Osteoblast (primary cell): ENCODE results near the gene ENOX1. TPM values are rescaled to one million over a fixed set of nuclear protein-coding genes. Genes with fewer than 3 reads are reported as not detected.

Experiments
- DNase-seq: peaks from one replicate; pipeline ENCODE4 v3.0.0; 2011; ENCODE audit warnings: low spot score, mixed read lengths; ENCODE audit not compliant: insufficient read length; ENCODE audit errors: missing footprints
- H2AFZ ChIP-seq: 2 replicates; pipeline ENCODE4 v1.6.0; 2011; ENCODE audit warnings: mild to moderate bottlenecking, low read length
- H3K27ac ChIP-seq: 2 replicates; pipeline ENCODE4 v1.5.1; 2011; ENCODE audit warnings: mild to moderate bottlenecking, low read depth, low read length, moderate library complexity
- H3K27me3 ChIP-seq: 2 replicates; pipeline ENCODE4 v1.6.0; 2012; ENCODE audit warnings: mild to moderate bottlenecking, control low read depth, inconsistent platforms, low read length, moderate library complexity; ENCODE audit not compliant: insufficient read depth
- H3K36me3 ChIP-seq: 2 replicates; pipeline ENCODE4 v1.5.1; 2011; ENCODE audit warnings: mild to moderate bottlenecking, low read length, control low read depth, moderate library complexity; ENCODE audit not compliant: insufficient read depth
- H3K4me1 ChIP-seq: 2 replicates; pipeline ENCODE4 v1.5.1; 2011; ENCODE audit warnings: mild to moderate bottlenecking, low read length, control low read depth, moderate library complexity; ENCODE audit not compliant: insufficient read depth
- H3K4me2 ChIP-seq: 2 replicates; pipeline ENCODE4 v1.6.0; 2011; ENCODE audit warnings: mild to moderate bottlenecking, low read length; ENCODE audit not compliant: insufficient read depth
- H3K4me3 ChIP-seq: fragments of 200-600 bp; sonication (generic); 3 replicates; pipeline ENCODE4 v1.5.1; 2012; ENCODE audit warnings: mild to moderate bottlenecking, low read length, inconsistent platforms; ENCODE audit not compliant: insufficient read depth
- H3K79me2 ChIP-seq: 2 replicates; pipeline ENCODE4 v1.6.0; 2012; ENCODE audit warnings: mild to moderate bottlenecking, low read length, control low read depth, inconsistent platforms; ENCODE audit not compliant: insufficient read depth
- H3K9me3 ChIP-seq: 2 replicates; pipeline ENCODE4 v1.5.1; 2011; ENCODE audit warnings: low read depth, low read length, control low read depth
- H4K20me1 ChIP-seq: 2 replicates; pipeline ENCODE4 v1.6.0; 2012; ENCODE audit warnings: mild to moderate bottlenecking, low read length, control low read depth; ENCODE audit not compliant: insufficient read depth
- CTCF ChIP-seq: IDR thresholded peaks from 2 replicates; pipeline ENCODE4 v1.5.1; 2011; ENCODE audit warnings: mild to moderate bottlenecking, low read depth, low read length, moderate library complexity; ENCODE audit errors: extremely low read depth
- total RNA-seq: library from RNA; depleted of rRNA; stranded (reverse); fragments of >200 nt; gene quantifications from 2 replicates; pipeline ENCODE4 v1.2.3, GENCODE V29; 2012

The ENOX1 gene
- total RNA-seq, 1 donor, result 5.4 TPM

GRCh38 chr13:43377973-43378372 lies 408.8 kb downstream of the ENOX1 start:
- no peaks in the 10 kb centered on the region for H3K27me3 ChIP-seq
- H2AFZ ChIP-seq, result peak overlapping the region; percentile 13
- H3K27ac ChIP-seq, result peak overlapping the region; percentile 67
- H3K4me2 ChIP-seq, result no peak overlapping the region
- no peaks in the 10 kb centered on the region for H4K20me1 ChIP-seq
- no peaks in the 10 kb centered on the region for H3K79me2 ChIP-seq
- H3K4me3 ChIP-seq, result no peak overlapping the region
- no peaks in the 10 kb centered on the region for H3K9me3 ChIP-seq
- no peaks in the 10 kb centered on the region for H3K36me3 ChIP-seq
- no peak for TF ChIP-seq CTCF
- H3K4me1 ChIP-seq, result peaks cover 44% of the 10 kb centered on the region
- DNase-seq, result peak; percentile 64

GRCh38 chr13:43377149-43377548 lies 409.6 kb downstream of the ENOX1 start:
- Histone ChIP-seq H3K4me3 (no peak overlapping the region), H3K4me2 (no peak overlapping the region), H3K9me3 (no peaks in the 10 kb centered on the region), H3K79me2 (no peaks in the 10 kb centered on the region), H4K20me1 (no peaks in the 10 kb centered on the region), H3K36me3 (no peaks in the 10 kb centered on the region), H3K4me1 (peaks cover 44% of the 10 kb centered on the region), H3K27ac (peak overlapping the region; percentile 55), H2AFZ (no peak overlapping the region), H3K27me3 (no peaks in the 10 kb centered on the region)
- no peak for DNase-seq
- TF ChIP-seq CTCF, result no peak

GRCh38 chr13:43376596-43376995 lies 410.2 kb downstream of the ENOX1 start:
- Histone ChIP-seq H3K27me3 (no peaks in the 10 kb centered on the region), H3K9me3 (no peaks in the 10 kb centered on the region), H3K4me1 (peaks cover 44% of the 10 kb centered on the region), H3K27ac (peak overlapping the region; percentile 9), H3K4me2 (no peak overlapping the region), H3K36me3 (no peaks in the 10 kb centered on the region), H3K79me2 (no peaks in the 10 kb centered on the region), H4K20me1 (no peaks in the 10 kb centered on the region), H2AFZ (no peak overlapping the region), H3K4me3 (no peak overlapping the region)
- TF ChIP-seq CTCF, result no peak
- DNase-seq, result no peak

GRCh38 chr13:43375797-43376465 lies 410.8 kb downstream of the ENOX1 start:
- H3K4me2 ChIP-seq, result no peak overlapping the region
- peaks cover 44% of the 10 kb centered on the region for H3K4me1 ChIP-seq
- no peaks in the 10 kb centered on the region for H3K27me3 ChIP-seq
- no peaks in the 10 kb centered on the region for H3K79me2 ChIP-seq
- no peak for TF ChIP-seq CTCF
- no peaks in the 10 kb centered on the region for H3K9me3 ChIP-seq
- no peak for DNase-seq
- no peak overlapping the region for H3K4me3 ChIP-seq
- no peak overlapping the region for H2AFZ ChIP-seq
- H4K20me1 ChIP-seq, result no peaks in the 10 kb centered on the region
- H3K27ac ChIP-seq, result no peak overlapping the region
- H3K36me3 ChIP-seq, result no peaks in the 10 kb centered on the region
